HG03575 (cell line): ENCODE measurements around the gene RAB11FIP4.
"Not testable (repeated sequence)": the region's sequence is repeated elsewhere in the genome, so short reads cannot be mapped to it uniquely, and the experiment has no call there.

ENCODE experiments used
- ATAC-seq: cut with Tn5 transposase; IDR thresholded peaks from one replicate; pipeline ENCODE4 v1.9.1; 2021; ENCODE audit not compliant: unreplicated experiment, insufficient number of reproducible peaks, low FRiP score; ENCODE audit errors: extremely low read depth

RAB11FIP4 gene, protein sequence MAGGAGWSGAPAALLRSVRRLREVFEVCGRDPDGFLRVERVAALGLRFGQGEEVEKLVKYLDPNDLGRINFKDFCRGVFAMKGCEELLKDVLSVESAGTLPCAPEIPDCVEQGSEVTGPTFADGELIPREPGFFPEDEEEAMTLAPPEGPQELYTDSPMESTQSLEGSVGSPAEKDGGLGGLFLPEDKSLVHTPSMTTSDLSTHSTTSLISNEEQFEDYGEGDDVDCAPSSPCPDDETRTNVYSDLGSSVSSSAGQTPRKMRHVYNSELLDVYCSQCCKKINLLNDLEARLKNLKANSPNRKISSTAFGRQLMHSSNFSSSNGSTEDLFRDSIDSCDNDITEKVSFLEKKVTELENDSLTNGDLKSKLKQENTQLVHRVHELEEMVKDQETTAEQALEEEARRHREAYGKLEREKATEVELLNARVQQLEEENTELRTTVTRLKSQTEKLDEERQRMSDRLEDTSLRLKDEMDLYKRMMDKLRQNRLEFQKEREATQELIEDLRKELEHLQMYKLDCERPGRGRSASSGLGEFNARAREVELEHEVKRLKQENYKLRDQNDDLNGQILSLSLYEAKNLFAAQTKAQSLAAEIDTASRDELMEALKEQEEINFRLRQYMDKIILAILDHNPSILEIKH

GRCh38 chr17:31391496-31391949, at the start of gene RAB11FIP4:
Gene RAB11FIP4 (plus strand): TSS chr17:31391675. CDS start chr17:31391853, 178 bp downstream.
- ATAC-seq, result no peak

DNA sequence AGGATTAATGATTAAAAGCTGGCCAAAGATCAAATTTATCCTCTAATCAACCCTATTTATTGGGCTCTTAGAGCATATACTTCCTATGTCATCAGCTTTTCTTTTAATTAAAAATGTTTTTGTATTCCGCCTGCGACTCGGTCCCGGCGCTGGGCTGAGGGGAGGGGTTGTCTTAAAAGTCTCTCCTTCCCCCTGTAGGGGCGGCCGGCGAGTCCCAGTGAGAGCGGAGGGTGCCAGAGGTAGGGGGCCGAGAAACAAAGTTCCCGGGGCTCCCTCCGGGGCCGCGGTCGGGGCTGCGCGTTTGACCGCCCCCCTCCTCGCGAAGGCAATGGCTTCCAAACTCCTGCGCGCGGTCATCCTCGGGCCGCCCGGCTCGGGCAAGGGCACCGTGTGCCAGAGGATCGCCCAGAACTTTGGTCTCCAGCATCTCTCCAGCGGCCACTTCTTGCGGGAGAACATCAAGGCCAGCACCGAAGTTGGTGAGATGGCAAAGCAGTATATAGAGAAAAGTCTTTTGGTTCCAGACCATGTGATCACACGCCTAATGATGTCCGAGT, 46.2 kb upstream of the RAB11FIP4 start:
- ATAC-seq, result not testable (repeated sequence)

DNA sequence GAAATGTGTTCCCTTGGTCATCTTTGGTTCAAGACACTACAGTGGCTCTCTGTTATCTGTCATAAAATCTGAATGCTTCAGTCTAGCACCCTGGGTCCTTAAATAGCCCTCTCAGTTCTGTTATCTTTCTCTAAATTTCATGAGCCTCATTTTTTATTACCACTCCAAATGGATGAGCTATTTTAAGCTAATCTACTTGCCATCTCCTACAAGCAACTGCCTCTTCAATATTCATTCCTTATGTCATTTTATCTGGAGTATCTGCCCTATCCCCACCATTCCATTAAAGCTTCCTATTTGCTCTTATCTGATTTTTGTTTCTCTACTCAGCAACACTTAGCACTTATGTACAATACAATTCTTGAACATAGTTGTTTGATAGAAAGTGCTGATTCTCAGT, 42.0 kb upstream of the RAB11FIP4 start:
- no peak for ATAC-seq

- ATAC-seq, result no peak
These were observed 35.5 kb upstream of the RAB11FIP4 start for GRCh38 chr17:31355935-31356334.

- ATAC-seq, result no peak
These were observed 34.4 kb upstream of the RAB11FIP4 start for GRCh38 chr17:31357091-31357490.

DNA sequence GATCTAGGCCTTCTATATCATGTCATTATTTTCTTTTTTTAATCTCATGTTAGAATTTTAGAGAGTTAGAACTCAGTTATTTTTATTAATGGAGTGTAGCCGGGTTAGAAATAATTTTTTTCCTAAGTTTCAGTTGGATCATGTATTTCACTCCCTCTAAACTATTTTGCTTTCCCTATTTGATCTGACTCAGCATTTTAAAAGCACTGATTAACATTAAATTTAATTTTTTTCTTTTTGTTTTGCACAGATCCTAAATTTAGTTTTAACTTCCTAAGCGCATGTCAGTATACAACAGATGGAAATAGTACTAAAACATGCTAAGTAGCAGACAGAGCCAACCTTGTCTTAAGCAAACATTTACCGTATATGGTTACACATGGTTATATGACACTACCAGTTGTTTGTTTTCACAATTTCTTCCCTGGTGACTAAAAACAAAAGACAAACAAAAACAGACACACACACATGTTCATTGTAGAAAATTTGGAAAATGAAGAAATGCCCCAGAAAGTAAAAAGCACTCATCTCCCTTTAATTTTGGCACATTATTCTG, 33.6 kb upstream of the RAB11FIP4 start:
- ATAC-seq, result no peak

- ATAC-seq, result no peak
These were observed 27.5 kb upstream of the RAB11FIP4 start for GRCh38 chr17:31364012-31364411.

DNA sequence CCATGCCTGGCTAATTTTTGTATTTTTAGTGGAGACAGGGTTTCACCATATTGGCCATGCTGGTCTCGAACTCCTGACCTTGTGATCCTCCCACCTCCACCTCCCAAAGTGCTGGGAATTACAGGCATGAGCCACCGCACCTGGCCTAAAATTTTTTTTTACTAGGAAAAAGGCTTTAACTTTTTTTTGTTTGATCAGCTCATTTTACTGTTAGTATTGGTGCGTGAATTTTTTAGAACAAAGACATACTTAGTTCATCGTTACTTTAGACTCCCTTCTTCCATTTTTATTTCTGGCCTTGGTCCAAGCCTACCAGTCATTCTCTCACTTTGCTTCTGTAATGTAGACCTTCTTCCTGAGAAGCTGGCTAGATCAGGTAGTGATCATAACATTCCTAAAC, 25.4 kb upstream of the RAB11FIP4 start:
- no peak for ATAC-seq

DNA sequence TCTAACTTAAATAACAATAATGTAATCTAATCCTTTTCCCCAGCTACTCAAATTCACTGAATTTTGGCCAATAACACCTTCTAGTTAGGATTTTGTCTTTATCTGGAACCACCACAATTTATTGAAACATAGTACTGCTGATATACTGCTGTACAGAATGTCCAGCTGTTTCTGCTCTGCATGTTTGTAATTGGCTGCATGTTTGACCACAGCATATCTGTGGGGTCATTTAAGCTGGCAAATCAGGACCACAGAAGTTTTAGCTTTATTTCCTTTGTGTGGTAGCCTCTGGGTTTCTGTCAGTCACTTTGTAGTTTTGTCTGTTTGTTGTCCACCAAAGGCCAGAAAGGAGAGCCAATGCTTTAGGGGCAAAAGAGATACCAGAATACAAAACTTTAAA, 22.2 kb upstream of the RAB11FIP4 start:
- no peak for ATAC-seq

DNA sequence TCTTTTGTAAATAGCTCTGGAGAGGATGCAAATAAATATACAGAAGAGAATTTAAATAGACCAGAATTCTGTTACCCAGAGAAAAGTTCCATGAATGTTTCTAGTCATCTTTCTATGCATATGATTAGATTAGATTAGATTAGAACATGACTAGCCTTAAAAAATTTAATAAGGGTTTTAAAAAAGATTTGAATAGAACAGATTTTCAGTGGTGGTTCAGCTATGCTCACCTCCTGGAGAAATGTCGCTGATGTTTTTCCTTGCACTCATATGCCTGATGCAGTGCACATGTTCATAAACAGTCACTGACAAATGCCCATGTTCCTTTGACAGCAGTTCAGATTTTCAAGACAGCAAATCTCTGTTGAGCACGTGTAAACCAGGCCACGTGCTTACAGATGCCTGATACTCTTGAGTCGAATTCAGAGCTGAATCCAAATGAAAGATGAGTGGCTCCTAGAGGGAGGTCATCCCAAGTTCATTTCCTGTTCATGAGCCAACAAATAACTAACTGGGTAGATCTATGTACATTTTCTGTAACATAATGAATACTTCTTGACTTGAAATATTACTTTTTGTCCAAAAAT, 19.9 kb upstream of the RAB11FIP4 start:
- ATAC-seq, result no peak

GRCh38 chr17:31373150-31374093, 18.1 kb upstream of the RAB11FIP4 start:
- ATAC-seq, result no peak

GRCh38 chr17:31374094-31374447, 17.4 kb upstream of the RAB11FIP4 start:
- no peak for ATAC-seq

GRCh38 chr17:31374503-31374902, 17.0 kb upstream of the RAB11FIP4 start:
- ATAC-seq, result no peak

DNA sequence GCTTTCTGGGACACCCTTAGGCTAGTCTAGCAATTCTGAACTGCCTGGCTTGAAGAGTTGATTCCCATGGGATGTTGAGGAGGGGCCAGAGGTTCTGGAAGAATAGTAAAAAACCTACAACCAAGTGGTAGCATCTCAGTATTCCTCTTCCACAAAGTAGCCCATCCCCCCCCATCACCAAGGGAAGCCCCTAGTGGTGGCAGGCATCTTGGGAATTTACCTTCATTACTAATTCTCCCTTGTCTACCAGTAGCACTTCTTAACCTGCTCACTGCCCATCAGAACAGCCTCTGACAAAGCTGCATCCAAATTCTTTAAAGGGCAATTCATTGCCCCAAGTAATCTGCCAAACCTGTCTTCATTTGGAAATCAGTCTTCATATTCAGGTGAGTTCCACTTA, 12.8 kb upstream of the RAB11FIP4 start:
- no peak for ATAC-seq

- no peak for ATAC-seq
These were observed 11.8 kb upstream of the RAB11FIP4 start for GRCh38 chr17:31379597-31380205.

DNA sequence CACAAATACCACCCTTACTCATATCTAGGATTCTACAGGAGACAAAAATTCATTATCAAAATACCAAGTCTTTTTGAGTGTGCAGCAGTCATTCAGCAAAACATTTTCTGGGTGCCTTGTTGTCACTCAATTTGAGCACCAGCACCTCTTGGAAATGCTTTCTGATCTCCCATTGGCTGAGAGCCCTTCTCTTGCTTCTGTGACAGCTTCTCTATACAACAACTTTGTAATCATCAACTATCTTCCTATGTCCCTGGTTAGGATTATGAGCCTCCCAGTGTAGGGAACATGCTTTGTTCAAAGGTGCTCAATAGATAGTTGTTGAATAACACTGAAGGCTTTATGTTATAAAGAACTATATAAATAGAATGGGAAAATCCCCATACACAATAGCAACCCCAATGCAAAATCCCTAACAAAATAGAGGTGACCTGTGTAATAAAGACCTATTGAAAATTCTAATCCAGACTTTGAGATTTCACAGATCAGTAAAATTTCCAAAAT, 10.3 kb upstream of the RAB11FIP4 start:
- ATAC-seq, result no peak

DNA sequence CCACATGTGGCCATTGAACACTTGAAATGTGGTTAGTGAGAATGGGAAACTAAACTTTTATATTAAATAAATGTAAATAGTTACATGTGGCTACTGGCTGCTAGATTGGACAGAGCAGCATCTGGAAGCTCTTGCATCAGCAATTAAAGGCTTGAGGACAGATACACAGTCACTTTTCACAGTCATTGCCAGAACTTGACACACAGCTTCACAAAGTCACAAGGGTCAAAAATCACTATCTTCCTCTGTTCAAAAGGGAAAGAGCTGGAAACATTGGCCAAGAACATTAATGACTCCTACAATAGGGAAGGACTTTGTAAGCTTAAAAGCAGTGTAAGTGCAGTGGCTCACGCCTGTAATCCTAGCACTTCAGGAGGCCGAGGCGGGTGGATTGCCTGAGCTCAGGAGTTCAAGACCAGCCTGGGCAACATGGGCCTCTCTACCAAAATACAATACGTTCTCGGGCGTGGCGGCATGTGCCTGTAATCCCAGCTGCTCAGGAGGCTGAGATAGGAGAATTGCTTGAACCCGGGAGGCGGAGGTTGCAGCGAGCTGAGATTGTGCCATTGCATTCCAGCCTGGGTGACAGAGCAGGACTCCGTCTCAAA, 8.7 kb upstream of the RAB11FIP4 start:
- not testable (repeated sequence) for ATAC-seq

DNA sequence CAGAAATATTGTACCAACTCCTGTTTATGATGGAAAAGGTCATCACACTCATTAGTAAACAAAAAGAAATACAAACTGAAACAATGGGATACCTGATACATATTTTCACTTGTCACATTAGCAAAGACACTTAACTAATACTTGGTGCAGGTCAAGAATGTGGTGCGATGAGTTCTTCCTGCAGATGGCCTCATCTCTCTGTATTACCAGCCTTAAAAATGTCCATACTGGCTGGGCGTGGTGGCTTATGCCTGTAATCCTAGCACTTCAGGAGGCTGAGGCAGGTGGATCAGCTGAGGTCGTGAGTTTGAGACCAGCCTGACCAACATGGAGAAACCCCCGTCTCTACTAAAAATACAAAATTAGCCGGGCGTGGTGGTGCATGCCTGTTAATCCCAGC, 8.0 kb upstream of the RAB11FIP4 start:
- not testable (repeated sequence) for ATAC-seq
